Amniotic stem cell (primary cell): Measurements from ENCODE around the gene CCDC24.

Source experiments
- DNase-seq: peaks from one replicate; lab custom pipeline; 2025; lab: John Stamatoyannopoulos, UW

The CCDC24 gene

DNA sequence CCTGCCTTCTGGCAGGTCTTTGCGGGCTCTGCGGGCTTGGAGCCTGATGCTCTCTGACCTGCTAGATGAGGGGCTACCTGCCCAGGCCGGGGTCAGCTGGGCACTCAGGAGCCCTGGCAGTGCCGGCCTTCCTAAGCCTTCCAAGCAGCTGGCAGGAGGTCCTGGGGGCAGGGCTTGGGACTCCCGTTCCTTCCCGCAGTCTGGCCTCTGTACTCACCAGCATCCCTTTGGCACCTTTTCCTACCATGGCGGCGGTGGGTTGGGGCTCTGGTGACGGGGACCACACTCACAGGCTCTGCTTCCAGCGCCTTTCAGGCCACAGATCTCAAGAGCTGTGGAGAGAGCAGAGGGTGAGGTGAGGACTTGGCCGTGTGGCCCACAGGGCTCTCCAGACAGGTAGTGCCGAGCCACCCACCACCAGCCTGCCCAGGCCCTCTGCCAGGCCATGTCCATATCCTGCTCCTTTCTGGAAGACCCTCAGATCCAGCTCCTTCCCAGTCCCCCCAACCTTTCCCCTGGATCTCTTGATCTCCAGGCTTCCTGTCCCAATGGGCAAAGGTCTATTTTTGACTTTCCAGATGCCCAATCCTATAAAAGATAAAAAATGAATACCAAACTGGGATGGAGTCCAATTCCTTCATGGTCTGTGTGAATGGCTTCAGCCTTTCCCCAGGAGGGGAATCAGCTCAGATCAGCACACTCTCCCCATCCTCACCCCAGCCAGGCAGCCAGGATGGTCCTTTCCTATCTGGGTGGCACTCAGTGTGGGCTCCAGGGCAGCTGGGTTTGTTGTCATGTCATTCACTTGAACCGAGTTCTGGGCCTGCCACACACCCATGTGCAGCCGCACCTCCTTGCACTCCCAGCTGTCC lies 32.9 kb downstream of the CCDC24 start:
- no peak for DNase-seq

- no peak for DNase-seq
Measured at GRCh38 chr1:44024903-44025525, 33.6 kb downstream of the CCDC24 start.

- no peak for DNase-seq
Measured at GRCh38 chr1:44025816-44026215, 34.4 kb downstream of the CCDC24 start.

- no peak for DNase-seq
Measured at GRCh38 chr1:44027320-44027719, 35.9 kb downstream of the CCDC24 start.

GRCh38 chr1:44029260-44029910 lies 38.0 kb downstream of the CCDC24 start:
- DNase-seq: no peak

- peak; percentile 68 for DNase-seq
Measured at GRCh38 chr1:44029911-44030604, 38.7 kb downstream of the CCDC24 start.

- no peak for DNase-seq
Measured at GRCh38 chr1:44030605-44031251, 39.3 kb downstream of the CCDC24 start.

GRCh38 chr1:44031252-44032169 lies 40.1 kb downstream of the CCDC24 start, which contains the start of gene SLC6A9:
SLC6A9 (minus strand) TSS chr1:44031462; CDS start chr1:44024277, 7,185 bp downstream.
- no peak for DNase-seq

GRCh38 chr1:44032170-44032790 lies 40.9 kb downstream of the CCDC24 start:
- DNase-seq: no peak

DNA sequence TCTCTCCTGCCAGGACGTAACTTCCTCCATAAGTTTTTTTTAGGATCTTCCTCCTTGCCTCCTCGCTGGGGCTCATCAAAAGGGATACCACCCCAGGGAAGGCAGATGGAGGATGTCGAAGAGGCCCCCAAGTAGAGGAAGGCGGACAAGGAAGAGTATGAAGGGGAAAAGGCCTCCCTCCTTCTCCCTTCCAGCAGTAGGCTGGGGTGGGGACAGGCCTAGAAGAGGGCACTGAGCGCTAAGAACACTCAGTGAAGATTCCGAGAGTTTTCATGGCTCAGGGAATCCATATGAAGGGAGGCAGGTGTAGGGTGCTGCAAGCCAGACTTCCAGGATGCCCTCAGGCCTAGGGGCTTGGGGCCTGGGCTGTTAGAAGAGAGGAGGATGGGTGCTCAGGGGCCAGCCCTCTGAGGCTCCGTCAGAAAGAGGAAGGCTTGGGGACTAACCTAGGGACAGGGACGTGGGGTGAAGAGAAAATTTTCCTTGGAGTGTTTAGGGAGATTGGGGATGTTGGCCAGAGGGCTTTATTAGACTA lies 41.7 kb downstream of the CCDC24 start:
- DNase-seq: no peak

GRCh38 chr1:44033756-44034155 lies 42.4 kb downstream of the CCDC24 start:
- no peak for DNase-seq

DNA sequence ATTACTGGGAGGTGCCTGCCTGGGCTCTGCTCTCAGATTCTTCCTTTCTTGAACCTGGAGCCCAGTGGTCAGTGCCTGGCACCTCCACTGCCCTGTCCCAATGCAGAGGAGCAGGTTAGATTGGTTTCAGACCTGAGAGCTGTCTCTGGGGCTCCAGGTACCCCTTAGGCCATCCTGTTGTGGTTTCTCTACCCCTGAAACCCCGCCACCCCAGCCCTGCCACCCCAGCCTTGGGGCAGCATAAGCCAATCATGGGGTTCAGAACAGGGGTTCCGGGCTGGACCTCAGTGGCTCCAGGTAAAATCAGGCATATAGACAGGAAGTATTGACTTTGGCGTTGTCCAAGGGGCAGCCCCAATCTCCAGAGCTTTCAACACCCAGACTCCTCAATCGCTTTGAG lies 43.0 kb downstream of the CCDC24 start:
- no peak for DNase-seq

GRCh38 chr1:44034976-44035716 lies 43.7 kb downstream of the CCDC24 start:
- no peak for DNase-seq

- DNase-seq: no peak
Measured at GRCh38 chr1:44035726-44036408, 44.5 kb downstream of the CCDC24 start.

- peak; percentile 65 for DNase-seq
Measured at GRCh38 chr1:44036409-44037139, 45.2 kb downstream of the CCDC24 start.

DNA sequence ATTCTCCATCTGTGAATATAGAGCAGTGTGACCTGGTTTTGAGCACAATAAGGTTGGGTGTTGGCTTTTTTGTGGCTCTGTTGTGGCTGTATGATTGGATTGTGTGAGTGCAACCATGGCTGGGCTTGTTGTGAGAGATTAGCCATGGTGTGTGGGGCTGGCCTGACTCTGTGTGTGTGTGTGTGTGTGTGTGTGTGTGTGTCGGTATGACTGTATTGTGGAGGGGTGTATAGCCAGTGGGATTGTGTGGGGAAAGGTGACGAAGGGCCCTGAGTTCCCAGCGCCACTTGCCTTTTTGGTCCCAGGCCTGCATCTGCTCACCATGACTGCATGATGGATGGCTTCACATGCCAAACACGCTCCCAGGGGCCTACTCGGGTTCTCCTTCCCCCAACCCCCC lies 45.8 kb downstream of the CCDC24 start:
- no peak for DNase-seq

DNA sequence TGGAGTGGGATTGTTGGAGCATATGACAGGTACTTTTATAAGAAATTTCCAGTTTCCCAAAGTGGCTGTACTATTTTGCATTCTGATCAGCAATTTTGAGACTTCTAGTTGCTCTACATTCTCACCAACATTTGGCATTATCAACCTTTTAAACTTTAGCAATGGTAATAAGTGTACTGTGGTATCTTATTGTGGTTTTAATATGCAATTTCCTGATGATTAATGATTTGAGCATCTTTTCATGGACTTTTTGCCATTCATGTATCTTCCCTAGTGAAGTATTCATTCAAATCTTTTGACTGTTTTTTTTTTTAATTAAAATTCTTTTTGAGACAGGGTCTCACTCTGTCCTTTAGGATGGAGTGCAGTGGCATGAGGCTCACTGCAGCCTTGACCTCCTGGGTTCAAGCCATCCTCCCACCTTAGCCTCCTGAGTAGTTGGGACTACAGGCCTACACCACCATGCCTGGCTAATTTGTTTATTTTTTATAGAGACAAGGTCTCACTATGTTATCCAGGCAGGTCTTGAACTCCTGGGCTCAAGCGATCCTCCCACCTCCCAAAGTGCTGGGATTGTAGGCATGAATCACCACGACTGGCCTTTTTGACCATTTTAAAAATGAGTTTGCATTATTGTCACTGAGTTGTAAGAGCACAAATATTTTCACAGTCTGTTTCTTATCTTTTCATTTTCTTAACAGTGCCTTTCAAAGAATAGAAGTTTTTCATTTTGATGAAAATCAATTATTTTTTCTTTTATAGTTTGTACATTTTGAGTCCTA lies 47.7 kb downstream of the CCDC24 start:
- no peak for DNase-seq
